Pulmonary artery endothelial cell (primary cell): Measurements from ENCODE around the gene UNC93A. TPM values are rescaled to one million over a fixed set of nuclear protein-coding genes. Genes with fewer than 3 reads are reported as not detected.
"Not testable (repeated sequence)": the region's sequence is repeated elsewhere in the genome, so short reads cannot be mapped to it uniquely, and the experiment has no call there.

Source experiments
- DNase-seq: peaks from one replicate; pipeline ENCODE4 v3.0.0-alpha.2; 2011; ENCODE audit warnings: low read depth, low spot score
- total RNA-seq: library from RNA; depleted of rRNA; stranded (reverse); fragments of >200 nt; gene quantifications from 2 replicates; pipeline ENCODE4 v1.2.3, GENCODE V29; 2014

Gene UNC93A
- total RNA-seq, 1 donor from 2014 or later = not detected

DNA sequence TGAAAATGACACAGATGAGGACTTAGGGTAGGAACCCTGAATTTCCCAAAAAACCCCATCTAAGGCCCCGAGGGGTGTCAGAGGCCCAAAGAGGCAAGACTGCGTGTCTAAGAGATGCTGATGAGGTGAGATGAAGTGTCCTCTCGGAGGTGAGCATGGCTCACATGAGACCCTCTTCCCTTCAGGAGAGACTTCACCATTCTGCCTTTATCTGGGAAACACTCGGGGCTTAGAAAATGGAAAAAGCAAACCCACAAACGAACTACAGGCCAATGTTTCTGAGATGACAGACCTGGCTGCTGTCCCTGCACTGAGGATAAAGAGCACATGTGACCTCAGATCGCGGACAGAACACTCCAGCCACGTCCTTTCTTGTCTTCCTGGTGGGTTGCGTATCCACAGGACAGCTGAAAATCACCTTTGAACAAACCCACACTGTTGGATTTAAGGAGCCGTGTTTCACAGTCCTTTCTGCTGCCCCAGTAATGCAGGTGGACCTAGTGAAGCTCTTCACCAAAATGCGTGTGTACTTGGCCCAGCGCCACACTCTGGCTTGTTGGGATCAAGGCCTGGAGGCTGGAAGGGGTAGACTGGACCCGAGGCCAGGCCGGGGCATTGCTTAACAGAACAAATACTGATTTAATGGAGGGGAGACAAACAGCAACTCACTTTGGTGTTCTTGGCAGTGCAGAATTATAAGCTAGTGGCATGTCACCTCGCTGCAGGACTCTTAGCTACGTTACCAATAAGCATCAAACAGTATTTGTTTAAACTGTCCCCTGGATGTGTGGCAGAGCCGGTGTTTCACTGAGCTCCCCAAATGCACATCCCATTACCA, 18.5 kb downstream of the UNC93A start:
- DNase-seq = not testable (repeated sequence)

DNA sequence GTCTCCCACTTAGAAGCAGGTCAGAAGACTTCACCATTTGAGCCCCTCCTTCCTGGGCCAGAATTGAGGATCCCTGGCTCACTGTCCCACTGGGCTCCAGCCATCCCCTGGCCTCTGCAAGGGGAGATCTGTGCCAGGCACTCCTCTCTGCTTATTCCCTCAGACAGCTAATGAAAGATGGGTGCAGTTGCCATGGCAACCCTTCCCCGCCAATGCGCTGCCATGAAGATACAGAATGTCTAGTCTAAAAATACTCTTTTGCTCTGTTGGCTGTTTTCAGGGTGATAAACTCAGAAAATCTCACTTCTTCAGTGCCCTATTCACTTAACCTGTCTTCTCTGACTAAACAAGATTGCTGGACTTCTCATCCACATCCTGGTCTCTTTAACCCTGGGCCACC, 20.2 kb downstream of the UNC93A start:
- DNase-seq = no peak

DNA sequence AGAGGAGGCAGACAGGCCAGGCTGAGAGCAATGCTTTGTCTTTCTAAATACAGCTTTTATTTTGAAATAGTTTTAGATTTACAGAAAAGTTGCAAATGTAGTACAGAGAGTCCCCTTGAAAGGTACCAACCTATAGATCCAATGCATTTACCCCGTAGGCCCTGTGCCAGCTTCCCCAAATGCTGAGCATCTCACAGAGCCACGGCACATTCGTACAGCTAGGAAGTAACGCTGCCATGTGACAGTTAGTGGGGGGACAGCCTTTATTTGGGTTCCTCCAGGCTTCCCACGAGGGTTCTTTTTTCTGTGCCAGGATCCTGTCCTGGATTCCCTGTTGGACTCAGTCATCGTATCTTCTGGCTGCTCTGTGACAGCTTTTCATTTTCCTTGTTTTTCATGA, 20.6 kb downstream of the UNC93A start:
- DNase-seq = not testable (repeated sequence)

DNA sequence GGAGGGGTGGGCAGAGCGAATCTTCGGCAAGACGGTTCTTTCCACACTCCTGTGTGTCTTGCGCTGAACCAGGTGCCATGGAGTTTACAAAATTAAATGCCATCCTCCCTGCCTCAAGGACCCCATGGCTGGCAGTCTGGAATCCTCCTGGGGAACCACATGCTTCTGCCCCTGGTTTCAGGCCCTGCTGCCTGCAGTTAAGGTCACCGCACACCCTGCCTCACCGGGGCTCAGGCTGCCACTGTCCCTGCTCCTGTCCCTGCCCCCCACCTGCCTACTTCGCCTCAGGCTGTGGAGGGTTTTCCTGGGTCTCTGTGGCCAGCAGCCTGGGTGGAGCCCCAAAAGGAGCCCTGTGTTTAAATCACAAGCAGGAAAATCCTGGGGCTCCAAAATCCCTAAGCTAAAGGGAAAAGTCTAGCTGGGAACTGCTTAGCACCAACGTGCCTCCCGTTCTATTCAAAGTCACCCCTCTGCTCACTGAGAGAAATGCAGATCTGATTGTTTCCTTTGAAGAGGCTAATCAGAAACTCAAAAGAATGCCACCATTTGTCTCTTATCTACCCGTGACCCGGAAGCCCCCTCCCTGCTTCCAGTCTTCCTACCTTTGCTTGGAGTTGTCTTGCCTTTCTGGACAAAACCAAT, 23.2 kb downstream of the UNC93A start:
- no peak for DNase-seq

DNA sequence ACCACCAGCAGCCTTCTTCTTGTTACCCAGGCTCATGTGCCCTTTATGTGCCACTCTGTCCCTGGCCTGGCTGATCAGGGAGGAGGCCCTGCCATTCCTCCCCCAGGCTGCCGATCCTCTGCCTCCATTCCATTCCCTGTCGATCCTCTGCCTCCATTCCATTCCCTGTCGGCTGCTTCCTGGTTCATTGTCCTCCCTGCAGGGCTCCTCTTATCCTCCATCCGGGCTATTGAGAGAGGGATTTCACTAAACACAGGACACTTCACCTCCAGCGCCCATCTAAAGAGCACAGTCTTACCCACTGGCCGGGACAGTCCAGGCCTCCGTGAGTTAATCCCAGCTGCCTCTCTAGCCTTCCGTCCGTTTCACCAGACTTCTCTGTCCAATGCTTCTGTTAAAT, 26.1 kb downstream of the UNC93A start:
- DNase-seq = no peak

DNA sequence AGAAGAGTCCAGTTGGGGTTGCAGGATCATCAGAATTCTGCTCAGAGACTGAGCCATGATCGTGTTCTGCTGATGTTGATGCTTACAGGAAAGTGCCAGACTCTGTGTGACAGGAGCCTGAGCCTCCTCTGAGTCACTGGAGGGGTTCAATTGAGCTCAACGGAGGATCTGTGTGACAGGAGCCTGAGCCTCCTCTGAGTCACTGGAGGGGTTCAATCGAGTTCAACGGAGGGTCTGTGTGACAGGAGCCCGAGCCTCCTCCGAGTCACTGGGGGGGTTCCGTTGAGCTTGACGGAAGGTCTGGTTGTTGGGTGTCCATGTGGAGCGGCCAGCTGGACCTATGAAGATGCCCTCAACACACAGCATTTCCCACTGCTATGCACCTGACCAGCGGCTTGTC, 27.2 kb downstream of the UNC93A start:
- DNase-seq = not testable (repeated sequence)

DNA sequence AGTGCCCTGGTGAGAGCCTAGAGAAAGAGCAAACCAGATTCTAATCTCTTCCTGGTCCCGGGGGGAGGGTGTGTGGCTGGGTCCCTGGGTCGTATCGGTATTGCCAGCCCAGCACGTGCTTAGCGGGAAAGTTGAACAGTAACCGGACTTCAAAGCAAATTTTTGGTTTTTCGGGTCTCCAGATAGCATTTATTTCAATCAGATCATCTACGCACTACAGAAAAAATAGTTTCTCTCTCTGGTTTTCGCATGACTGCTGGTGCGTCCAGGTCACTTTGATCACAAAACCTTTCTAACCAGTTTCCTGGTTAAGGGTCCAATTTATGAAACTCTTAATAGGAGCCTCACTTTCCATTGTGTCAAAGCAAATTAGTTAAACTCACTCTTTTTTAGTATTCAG, 27.7 kb downstream of the UNC93A start:
- not testable (repeated sequence) for DNase-seq

DNA sequence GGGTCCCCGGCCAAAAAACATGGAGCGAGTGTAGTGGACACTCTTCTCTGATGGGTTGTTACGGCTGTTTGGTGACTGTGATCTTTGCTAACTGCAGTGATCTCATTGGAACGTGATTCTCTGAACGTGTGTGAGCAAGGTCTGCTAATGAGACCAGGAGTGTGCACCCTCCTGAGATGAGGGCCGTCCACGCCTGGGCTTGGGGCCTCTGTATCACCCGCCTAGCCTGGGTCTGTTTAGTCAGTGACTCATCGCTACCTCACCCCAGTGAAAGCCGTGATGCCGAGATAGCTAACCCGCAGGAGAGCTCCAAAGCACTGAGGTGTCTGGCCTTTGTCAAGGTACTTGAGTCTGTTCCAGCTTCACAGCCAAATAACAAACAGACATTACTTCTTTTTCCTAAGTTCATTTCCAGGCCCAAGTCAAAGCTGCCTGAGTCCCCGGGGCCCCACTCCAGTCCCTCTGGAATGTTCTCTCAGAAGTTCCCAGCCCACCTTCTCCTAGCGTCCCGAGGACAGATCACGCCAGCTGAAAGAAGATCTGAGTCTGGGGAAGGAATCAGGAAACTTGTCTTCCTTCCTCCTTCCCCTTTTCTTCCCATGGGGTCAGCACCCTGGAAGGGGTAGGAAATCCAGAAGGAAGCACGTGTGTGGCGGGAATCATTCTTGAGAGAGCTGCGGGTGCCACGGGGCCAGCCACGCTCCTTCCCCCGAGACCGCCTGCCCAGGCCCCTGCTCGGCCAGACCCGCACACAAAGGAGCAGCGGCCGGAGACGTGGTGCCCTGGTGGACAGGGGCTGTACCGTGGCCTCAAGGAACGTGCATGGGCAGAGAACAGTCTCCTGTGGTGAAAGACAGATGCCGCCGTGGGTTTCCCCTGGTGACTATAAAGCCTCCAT, 29.0 kb downstream of the UNC93A start:
- not testable (repeated sequence) for DNase-seq

DNA sequence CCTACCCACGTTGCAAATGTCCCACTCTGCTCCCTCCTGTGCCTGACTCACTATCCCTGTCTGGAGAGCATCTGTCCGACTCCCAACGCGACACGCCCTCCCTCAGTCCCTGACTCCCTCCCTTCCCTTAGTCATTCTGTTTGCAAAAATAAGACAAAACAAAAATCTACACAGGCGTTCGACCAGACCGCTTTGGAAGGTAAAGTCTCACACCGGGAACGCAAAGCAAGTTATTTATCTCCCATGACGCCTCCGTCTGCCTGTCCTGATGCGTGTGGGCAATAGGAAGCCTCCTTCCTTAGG, 29.6 kb downstream of the UNC93A start:
- DNase-seq = not testable (repeated sequence)

DNA sequence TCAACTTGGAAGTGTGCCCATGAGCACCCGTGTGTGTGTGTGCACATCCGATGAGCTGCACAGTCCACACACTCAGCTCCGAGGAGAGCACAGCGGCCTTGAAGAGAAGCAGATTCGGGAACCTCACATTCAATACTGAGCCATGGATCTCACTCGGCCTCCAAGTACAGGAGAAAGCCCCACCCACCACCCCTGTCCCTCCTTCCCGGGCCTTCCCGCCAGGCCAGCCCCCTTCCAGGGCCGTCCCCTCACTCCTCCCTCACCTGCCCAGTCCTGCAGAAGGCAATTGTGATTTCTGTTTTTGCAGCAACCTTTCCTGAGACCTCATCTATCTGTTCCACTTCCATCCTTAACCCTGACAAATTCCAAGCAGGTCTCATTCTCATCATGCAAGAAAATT, 30.1 kb downstream of the UNC93A start:
- not testable (repeated sequence) for DNase-seq

DNA sequence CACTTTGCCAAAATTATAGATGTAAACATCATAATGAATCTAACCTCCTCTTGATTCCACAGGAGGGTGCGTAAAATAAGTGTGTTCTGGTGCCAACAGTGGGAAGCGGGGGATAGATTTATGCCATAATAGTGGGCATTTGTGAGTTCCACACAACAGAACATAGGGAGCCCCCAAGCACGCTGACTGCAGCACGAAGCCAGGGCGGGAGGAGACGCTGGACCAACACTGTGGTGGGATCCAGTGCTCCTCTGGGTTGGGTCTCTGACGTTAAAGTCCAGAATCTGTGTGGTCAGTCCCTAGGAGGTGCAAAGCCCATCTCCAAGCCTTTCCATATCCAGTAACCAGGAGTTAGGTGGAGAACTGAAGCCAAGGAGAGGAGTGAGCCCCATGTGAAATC, 32.0 kb downstream of the UNC93A start:
- no peak for DNase-seq

DNA sequence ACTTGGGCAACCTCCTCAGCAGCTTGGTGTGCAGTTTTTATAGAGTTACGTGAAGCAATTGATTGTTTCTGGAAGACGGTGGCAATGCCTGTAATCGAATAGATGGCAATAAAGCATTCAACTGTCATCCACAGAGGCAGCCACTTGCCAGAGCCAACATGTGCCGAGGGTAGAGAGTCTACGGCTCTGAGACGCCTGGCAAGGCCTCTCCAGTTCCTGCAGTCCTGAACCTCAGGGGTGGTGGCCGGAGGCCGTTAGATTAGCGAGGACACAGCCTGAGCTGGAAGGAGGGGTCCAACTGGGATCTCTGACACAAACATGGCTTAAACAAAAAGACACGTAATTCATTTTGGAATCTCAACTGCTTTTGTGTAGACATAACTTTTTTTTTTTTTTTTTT, 33.0 kb downstream of the UNC93A start:
- DNase-seq = no peak

DNA sequence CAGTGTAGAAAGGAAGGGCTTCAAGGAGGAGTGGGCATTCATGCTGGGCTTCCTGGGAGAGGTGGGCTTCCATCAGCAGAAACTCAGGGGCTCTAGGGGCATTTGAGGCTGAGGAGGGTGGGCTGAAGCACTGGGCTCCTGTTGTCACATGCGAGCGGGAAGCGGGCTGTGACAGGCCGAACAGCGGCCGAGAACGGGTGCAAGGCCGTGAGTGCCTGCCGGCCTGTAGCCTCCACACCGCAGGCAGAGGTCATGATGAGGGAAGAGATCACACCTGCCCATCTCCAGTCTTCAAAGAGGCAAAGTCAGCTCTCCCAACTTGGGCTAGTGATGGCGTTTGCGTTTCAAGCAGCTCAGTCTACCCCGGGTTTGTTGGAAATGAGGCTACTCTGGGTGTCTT, 34.7 kb downstream of the UNC93A start:
- DNase-seq = no peak

DNA sequence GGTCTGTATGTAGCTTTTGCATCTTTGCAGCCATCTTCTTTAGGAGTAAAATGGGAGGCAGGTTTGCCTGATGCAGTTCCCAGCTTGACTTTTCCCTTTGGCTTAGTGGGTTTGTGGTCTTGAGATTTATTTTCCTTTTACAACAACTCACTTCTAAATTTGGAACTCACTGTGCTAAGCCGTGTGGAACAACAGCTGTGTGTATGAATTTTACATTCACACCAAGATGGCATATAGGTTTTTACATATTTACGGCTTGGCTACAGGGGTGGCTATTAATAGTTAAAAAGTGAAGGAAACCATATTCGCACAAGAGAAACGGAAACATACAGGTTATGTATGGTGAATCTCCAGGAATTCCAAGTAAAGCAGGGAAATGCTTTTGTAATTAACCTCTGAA, 36.3 kb downstream of the UNC93A start:
- no peak for DNase-seq

DNA sequence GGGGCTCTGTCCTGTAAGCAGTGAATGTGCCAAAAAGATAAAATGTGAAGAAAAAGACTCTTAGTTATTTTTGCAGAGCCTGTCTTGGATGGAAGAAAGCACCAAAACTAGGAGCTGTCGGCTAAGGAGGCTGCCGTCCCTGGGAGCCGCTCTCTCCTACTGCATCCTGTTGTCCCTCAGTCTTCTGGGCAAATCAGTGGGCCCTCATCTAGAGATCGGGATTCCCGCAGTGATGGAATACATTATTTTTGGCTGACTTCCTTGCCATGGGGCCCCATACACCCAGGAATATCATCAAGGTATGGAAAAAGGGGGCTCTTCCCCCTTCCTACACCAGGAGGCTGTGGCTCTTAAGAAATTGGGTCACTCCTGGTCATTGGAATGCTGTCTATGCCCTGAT, 37.0 kb downstream of the UNC93A start:
- DNase-seq = no peak

DNA sequence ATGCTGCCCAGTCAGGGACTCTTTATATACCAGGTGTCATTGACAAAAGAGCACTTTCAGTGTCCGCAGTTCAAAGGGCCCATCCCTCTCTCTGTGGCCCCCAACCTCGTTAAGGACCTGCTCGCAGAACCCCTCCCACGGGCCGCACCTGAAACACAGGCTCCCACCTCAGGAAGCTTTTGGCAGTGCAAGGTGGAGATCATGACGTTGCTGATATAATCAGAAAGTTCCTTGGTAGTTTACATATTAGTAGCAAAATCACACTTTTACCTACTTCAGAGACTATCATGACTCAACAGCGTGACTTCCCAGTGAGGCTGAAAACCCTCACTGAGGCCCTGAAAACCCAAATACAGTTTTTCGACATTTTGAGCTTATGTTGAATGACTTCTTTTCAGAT, 37.9 kb downstream of the UNC93A start:
- DNase-seq = no peak

DNA sequence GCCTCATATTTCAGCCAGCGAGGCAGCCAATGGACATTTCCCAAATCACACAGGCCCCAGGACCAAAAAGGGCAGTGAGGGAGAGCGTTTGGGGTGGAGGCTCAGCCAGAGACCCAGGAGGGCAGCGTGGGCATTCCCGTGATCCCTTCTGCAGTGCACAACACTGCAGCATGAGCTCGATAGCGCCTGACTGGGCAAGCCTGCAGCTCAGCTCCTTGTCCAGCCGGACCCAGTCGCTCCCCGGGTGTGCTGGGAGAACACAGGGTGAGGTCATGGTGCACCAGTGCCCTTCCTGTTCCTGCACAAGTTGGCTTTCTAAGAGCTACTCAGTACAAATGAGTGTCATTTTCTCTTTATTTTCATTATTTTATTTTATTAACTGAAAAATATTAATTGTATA, 39.6 kb downstream of the UNC93A start:
- no peak for DNase-seq

DNA sequence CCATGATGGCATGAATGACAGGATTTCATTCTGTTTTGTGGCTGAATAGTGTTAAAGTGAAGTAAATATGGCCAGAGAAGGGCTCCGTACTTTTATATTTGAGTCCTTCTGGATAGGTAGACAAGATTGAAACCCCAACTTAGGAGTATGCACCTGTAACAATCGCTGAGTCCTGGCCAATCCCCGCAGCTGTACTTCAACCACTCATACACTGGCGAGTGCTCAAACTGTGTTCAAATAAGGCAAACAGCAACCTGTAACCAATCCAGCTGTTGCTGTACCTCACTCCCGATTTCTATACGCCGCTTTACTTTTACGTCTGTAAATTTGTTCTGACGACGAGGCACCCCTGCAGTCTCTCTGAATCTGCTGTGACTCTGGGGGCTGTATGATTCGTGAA, 40.5 kb downstream of the UNC93A start:
- DNase-seq = no peak

DNA sequence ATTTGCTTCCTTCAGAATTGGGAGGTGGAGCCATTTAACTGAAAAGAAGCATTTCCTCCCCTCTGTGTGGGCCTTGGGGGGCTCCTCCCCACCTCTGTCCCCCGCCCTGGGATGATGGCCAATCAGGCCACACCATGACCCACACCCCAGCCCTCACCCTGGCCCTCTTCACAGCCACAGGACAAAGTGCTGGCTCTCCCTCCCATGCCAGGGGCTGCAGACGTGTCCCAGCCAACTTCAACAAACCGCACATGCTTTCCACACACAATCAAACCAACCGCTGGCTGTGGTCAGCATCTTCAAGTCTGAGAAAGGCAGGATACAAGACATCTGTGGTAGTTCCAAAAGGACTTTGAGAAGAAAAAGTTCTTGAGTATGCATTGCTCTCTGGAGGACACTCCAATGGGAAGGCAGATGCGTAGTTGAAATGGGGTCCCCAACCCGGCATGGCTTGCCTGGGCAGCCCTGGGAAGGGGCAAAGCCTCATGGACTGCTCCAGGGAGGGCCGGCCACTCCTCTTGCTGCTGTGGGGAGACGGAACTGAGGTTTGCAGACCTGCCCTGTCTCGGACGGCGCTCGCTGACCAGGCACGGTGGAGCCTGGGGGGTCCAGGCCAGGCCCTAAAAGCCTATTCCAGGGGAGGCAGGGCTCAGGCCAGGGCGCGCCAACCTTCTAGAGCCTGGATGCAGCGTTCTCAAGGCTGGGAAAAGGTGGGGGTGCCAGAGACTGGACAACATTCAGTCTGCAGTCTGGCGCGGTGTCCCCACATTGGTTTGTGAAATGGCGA, 45.9 kb downstream of the UNC93A start:
- no peak for DNase-seq

DNA sequence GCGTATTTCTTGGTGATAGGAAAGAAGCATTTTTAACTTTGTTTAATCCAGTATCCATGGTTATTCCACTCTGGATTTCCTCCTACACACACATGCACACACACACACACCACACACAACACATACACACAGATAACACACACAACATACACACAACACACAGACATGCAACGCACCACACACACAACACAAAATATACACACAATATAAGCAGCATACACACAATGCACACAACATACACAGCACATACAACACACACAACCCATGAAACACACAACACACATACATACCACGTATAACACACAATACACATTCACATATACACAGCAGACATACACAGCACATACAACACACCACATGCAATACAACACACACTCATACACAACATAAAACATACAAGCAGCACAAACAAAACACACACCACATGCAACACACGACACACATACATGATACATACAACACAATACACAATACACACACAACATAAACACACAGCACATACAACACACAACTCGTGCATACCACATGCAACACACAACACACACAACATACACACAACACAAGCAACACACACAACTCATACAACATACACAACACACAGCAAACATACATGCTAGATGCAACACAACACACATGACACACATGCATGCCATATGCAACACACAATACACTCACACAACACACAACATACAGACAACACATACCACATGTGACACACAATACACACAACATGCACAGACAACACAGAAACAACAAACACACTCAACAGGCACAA, 46.7 kb downstream of the UNC93A start:
- no peak for DNase-seq
